Keratinocyte (primary cell): Measurements from ENCODE around the gene CYP46A1. TPM values are rescaled to one million over a fixed set of nuclear protein-coding genes. Genes with fewer than 3 reads are reported as not detected.

Experiments
- DNase-seq: peaks from one replicate; pipeline ENCODE4 v3.0.0-alpha.2; 2011; ENCODE audit warnings: low read depth, missing footprints, low spot score
- FAIRE-seq: peaks from 2 replicates; lab custom pipeline; 2011; peaks lifted over from hg19 to GRCh38; lab: Jason Lieb, UNC
- H2AFZ ChIP-seq: 2 replicates; pipeline ENCODE4 v1.6.0; 2012; ENCODE audit warnings: low read length, control low read depth, inconsistent platforms; ENCODE audit not compliant: control insufficient read depth
- H3K27ac ChIP-seq: 2 replicates; pipeline ENCODE4 v1.5.1; 2011; ENCODE audit warnings: low read length; ENCODE audit not compliant: control insufficient read depth, insufficient read depth
- H3K27me3 ChIP-seq: 3 replicates; pipeline ENCODE4 v1.6.0; 2011; ENCODE audit warnings: low read length; ENCODE audit not compliant: control insufficient read depth, insufficient read depth; ENCODE audit errors: extremely low read depth
- H3K36me3 ChIP-seq, 2 experiments: 2 replicates in 1 of 2; 3 replicates in 1 of 2; pipeline ENCODE4 v1.5.1; 2011; ENCODE audit warnings: low read length in 2 of 2, mild to moderate bottlenecking in 1 of 2; ENCODE audit not compliant: control insufficient read depth in 2 of 2, insufficient read depth in 2 of 2; ENCODE audit errors: extremely low read depth in 1 of 2
- H3K4me1 ChIP-seq: 3 replicates; pipeline ENCODE4 v1.5.1; 2011; ENCODE audit warnings: low read length; ENCODE audit not compliant: control insufficient read depth, insufficient read depth; ENCODE audit errors: extremely low read depth
- H3K4me2 ChIP-seq: 3 replicates; pipeline ENCODE4 v1.6.0; 2011; ENCODE audit warnings: low read depth, low read length; ENCODE audit not compliant: control insufficient read depth, insufficient read depth; ENCODE audit errors: extremely low read depth
- H3K4me3 ChIP-seq, 3 experiments: fragments of 200-600 bp in 1 of 3; sonication (generic) in 1 of 3; 2 replicates in 2 of 3; 3 replicates in 1 of 3; pipeline ENCODE4 v1.5.1; 2011 to 2016; ENCODE audit warnings: low read length in 3 of 3, mild to moderate bottlenecking in 3 of 3, control low read depth in 2 of 3, inconsistent platforms in 1 of 3, low read depth in 1 of 3, mixed read lengths in 1 of 3, mixed run types in 1 of 3, moderate library complexity in 1 of 3; ENCODE audit not compliant: control insufficient read depth in 2 of 3, insufficient read depth in 2 of 3; ENCODE audit errors: extremely low read depth in 1 of 3
- H3K79me2 ChIP-seq: 2 replicates; pipeline ENCODE4 v1.6.0; 2012; ENCODE audit warnings: low read length; ENCODE audit not compliant: control insufficient read depth, insufficient read depth
- H3K9ac ChIP-seq: 3 replicates; pipeline ENCODE4 v1.6.0; 2011; ENCODE audit warnings: low read length; ENCODE audit not compliant: control insufficient read depth, insufficient read depth; ENCODE audit errors: extremely low read depth
- H3K9me1 ChIP-seq: 3 replicates; pipeline ENCODE4 v1.6.0; 2011; ENCODE audit warnings: low read length; ENCODE audit not compliant: control insufficient read depth, insufficient read depth; ENCODE audit errors: extremely low read depth
- H3K9me3 ChIP-seq: 2 replicates; pipeline ENCODE4 v1.5.1; 2012; ENCODE audit warnings: low read depth, low read length; ENCODE audit not compliant: control insufficient read depth
- H4K20me1 ChIP-seq: 3 replicates; pipeline ENCODE4 v1.6.0; 2011; ENCODE audit warnings: low read length; ENCODE audit not compliant: control insufficient read depth, insufficient read depth; ENCODE audit errors: extremely low read depth
- CTCF ChIP-seq, 3 experiments: IDR thresholded peaks in 1 of 3; conservative IDR thresholded peaks in 1 of 3; optimal IDR thresholded peaks in 1 of 3; 2 replicates in 2 of 3; 3 replicates in 1 of 3; pipeline versions ENCODE3 to v1.5.1; 2011; ENCODE audit warnings: low read length in 3 of 3, mild to moderate bottlenecking in 3 of 3, moderate library complexity in 2 of 3, control low read depth in 1 of 3, inconsistent platforms in 1 of 3; ENCODE audit not compliant: insufficient read depth in 2 of 3; ENCODE audit errors: extremely low read depth in 1 of 3
- EZH2 ChIP-seq: IDR thresholded peaks from one replicate; pipeline ENCODE4 v1.6.1; 2012; ENCODE audit warnings: inconsistent platforms, mild to moderate bottlenecking, low read length, moderate library complexity
- dilution Hi-C: fragments of 300-500 bp; cut with MboI; formaldehyde crosslinking; loops from one replicate; pipeline ENCODE4 v1.7.0; 2020; ENCODE audit warnings: low sequenced_read_pairs; ENCODE audit not compliant: extremely low pct_ligation_motif_present
- polyA plus RNA-seq, 5 experiments: library from polyadenylated mRNA; depleted of rRNA in 3 of 5; stranded (reverse) in 3 of 5; stranded (forward) in 1 of 5; unstranded in 1 of 5; fragments of >200 nt; gene quantifications; 1 replicate in 1 of 5; 2 replicates in 3 of 5; 3 replicates in 1 of 5; pipeline versions ENCODE4 v1.2.1 to v1.2.3, GENCODE V29; 2011 to 2012; ENCODE audit warnings: missing spikeins in 2 of 5, low read depth in 1 of 5, low replicate concordance in 1 of 5

Gene CYP46A1
- polyA plus RNA-seq, 1 donor (not counting 4 experiments of a cell fraction or from before 2014, with no cell fraction given) = 0.01 TPM

- DNase-seq = no peak
- no peaks in the 10 kb centered on the region for H3K4me1 ChIP-seq
- no peaks in the 10 kb centered on the region for H3K9me3 ChIP-seq
- peaks cover 69% of the 10 kb centered on the region for H3K27me3 ChIP-seq
- dilution Hi-C loops = no loop called here
- no peak overlapping the region for H3K9ac ChIP-seq
- peaks cover 3% of the 10 kb centered on the region for H4K20me1 ChIP-seq
- H3K4me2 ChIP-seq = no peak overlapping the region
- no peak overlapping the region for H2AFZ ChIP-seq
- peak; percentile 32 for TF ChIP-seq EZH2
- peak in 2 of 3 experiments; percentile 28 to 39 for TF ChIP-seq CTCF (optimal IDR thresholded peaks at IDR 0.05 in 1 of 3, IDR thresholded peaks at IDR 0.05 in 1 of 3, conservative IDR thresholded peaks at IDR 0.05 in 1 of 3; ENCODE audit: extremely low read depth in 1 of 3, insufficient read depth in 2 of 3, low read length in 3 of 3)
- H3K27ac ChIP-seq = no peak overlapping the region
- FAIRE-seq = no peak
- H3K9me1 ChIP-seq = no peaks in the 10 kb centered on the region
- H3K36me3 ChIP-seq = no peaks in the 10 kb centered on the region
- H3K4me3 ChIP-seq = peak overlapping the region in 1 of 3 experiments; percentile 11
- H3K79me2 ChIP-seq = no peaks in the 10 kb centered on the region
These were observed 24.8 kb upstream of the CYP46A1 start for GRCh38 chr14:99659333-99659741.

GRCh38 chr14:99660006-99660566 is 24.0 kb upstream of the CYP46A1 start:
- no peak overlapping the region for H3K9ac ChIP-seq
- H3K27me3 ChIP-seq = peaks cover 61% of the 10 kb centered on the region
- H3K4me2 ChIP-seq = no peak overlapping the region
- no peaks in the 10 kb centered on the region for H3K36me3 ChIP-seq
- H3K9me1 ChIP-seq = no peaks in the 10 kb centered on the region
- FAIRE-seq = no peak
- TF ChIP-seq CTCF (optimal IDR thresholded peaks at IDR 0.05 in 1 of 3, IDR thresholded peaks at IDR 0.05 in 1 of 3, conservative IDR thresholded peaks at IDR 0.05 in 1 of 3; ENCODE audit: extremely low read depth in 1 of 3, insufficient read depth in 2 of 3, low read length in 3 of 3) (no peak), EZH2 (peak; percentile 90)
- no peak for DNase-seq
- no peak overlapping the region for H2AFZ ChIP-seq
- dilution Hi-C loops = no loop called here
- H4K20me1 ChIP-seq = peaks cover 3% of the 10 kb centered on the region
- no peaks in the 10 kb centered on the region for H3K79me2 ChIP-seq
- H3K4me3 ChIP-seq = no peak overlapping the region
- no peaks in the 10 kb centered on the region for H3K9me3 ChIP-seq
- H3K27ac ChIP-seq = no peak overlapping the region
- H3K4me1 ChIP-seq = no peaks in the 10 kb centered on the region
